Measurements from ENCODE around the gene RPL36. TPM values are rescaled to one million over a fixed set of nuclear protein-coding genes. Genes with fewer than 3 reads are reported as not detected.

The RPL36 gene
- total and polyA plus RNA-seq, 9 of the 15 experiments (the other 6 are each of a cell fraction or from before 2014, with no cell fraction given) = 350 to 3,412 (median 1,507) TPM

- TF ChIP-seq RERE (CRISPR knock-in tag; IDR thresholded peaks at IDR 0.05; ENCODE audit: borderline replicate concordance) (no peak), NR2C1 (IDR thresholded peaks at IDR 0.05) (0 out of 2 replicates have a peak, but pooled peaks have one; percentile 28), NR2C1 (tag; IDR thresholded peaks at IDR 0.05) (0 out of 2 replicates have a peak, but pooled peaks have one; percentile 17), ZNF766 (CRISPR knock-in tag; conservative IDR thresholded peaks at IDR 0.05) (no peak), ZNF121 (CRISPR knock-in tag; conservative IDR thresholded peaks at IDR 0.05) (no peak), ATF6 (CRISPR knock-in tag; IDR thresholded peaks at IDR 0.05) (peak; percentile 90), SNRNP70 (optimal IDR thresholded peaks at IDR 0.05; ENCODE audit: low read depth, low read length) (no peak), EHMT2 (IDR thresholded peaks at IDR 0.05) (no peak), DEAF1 (CRISPR knock-in tag; IDR thresholded peaks at IDR 0.05) (no peak), XRCC3 (IDR thresholded peaks at IDR 0.05) (no peak), SNIP1 (IDR thresholded peaks at IDR 0.05; ENCODE audit: low read depth) (peak; percentile 90), IFI16 (CRISPR knock-in tag; IDR thresholded peaks at IDR 0.05) (no peak), ELF4 (CRISPR knock-in tag; IDR thresholded peaks at IDR 0.05) (no peak)
- TF ChIP-seq, protein P1, sequence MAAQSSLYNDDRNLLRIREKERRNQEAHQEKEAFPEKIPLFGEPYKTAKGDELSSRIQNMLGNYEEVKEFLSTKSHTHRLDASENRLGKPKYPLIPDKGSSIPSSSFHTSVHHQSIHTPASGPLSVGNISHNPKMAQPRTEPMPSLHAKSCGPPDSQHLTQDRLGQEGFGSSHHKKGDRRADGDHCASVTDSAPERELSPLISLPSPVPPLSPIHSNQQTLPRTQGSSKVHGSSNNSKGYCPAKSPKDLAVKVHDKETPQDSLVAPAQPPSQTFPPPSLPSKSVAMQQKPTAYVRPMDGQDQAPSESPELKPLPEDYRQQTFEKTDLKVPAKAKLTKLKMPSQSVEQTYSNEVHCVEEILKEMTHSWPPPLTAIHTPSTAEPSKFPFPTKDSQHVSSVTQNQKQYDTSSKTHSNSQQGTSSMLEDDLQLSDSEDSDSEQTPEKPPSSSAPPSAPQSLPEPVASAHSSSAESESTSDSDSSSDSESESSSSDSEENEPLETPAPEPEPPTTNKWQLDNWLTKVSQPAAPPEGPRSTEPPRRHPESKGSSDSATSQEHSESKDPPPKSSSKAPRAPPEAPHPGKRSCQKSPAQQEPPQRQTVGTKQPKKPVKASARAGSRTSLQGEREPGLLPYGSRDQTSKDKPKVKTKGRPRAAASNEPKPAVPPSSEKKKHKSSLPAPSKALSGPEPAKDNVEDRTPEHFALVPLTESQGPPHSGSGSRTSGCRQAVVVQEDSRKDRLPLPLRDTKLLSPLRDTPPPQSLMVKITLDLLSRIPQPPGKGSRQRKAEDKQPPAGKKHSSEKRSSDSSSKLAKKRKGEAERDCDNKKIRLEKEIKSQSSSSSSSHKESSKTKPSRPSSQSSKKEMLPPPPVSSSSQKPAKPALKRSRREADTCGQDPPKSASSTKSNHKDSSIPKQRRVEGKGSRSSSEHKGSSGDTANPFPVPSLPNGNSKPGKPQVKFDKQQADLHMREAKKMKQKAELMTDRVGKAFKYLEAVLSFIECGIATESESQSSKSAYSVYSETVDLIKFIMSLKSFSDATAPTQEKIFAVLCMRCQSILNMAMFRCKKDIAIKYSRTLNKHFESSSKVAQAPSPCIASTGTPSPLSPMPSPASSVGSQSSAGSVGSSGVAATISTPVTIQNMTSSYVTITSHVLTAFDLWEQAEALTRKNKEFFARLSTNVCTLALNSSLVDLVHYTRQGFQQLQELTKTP (IDR thresholded peaks at IDR 0.05; ENCODE audit: low read depth in 1 of 2, partially characterized antibody in 2 of 2) = peak; percentile 79 to 80
These were observed at the start of gene RPL36 (continued) for GRCh38 chr19:5690125-5690954.

Data from K562 (cell line).